CD4-positive, alpha-beta T cell treated with Interleukin-17A for 1 hour (primary cell): Measurements from ENCODE around the gene APBB1IP.
"Not testable (repeated sequence)": the region's sequence is repeated elsewhere in the genome, so short reads cannot be mapped to it uniquely, and the experiment has no call there.

ENCODE experiments used
- DNase-seq: peaks from one replicate; pipeline ENCODE4 v3.0.0-alpha.2; 2020

Gene APBB1IP

DNA sequence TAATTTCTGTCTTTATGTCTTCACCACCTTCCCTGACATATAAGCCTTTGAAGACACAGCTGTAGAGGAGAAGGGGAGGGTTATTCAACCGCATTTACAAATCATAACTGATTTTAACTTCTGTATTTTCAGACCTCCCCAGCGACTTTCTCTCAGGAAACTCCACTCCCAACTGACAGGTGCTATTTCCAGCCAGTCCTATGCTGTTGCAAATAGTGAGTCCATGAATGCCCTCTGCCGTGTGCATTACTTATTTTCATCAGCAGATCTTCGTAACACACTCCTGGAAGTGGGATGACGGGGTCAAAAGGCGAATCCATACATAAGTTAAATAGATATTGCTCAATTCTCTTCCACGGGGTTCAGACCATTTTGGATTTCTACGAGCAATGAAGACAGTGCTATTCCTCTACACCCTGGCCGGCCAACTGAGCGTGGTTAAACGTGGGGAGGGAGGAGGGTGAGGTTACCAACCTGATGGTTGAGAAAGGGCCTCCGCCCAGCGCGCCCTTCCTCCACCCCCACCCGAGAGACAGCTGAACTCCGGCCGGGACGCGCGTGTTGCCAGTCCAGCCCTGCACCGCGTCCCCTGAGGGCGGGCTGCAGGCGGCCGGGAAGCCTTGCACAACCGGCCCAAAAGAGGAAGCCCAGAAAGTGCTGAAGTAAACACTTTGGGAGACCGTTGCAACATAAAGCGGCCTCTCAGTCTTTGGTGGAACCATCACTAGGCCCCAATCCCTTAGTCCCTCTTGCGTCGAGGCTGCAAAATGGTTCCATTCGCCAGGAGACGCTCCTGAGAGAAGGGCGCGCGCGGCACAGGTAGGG lies at the start of gene APBB1IP:
APBB1IP (plus strand) TSS at position 705 of the 825 bp plus-strand sequence. CDS start 53,986 bp downstream, outside the sequence.
- peak; percentile 63 for DNase-seq

DNA sequence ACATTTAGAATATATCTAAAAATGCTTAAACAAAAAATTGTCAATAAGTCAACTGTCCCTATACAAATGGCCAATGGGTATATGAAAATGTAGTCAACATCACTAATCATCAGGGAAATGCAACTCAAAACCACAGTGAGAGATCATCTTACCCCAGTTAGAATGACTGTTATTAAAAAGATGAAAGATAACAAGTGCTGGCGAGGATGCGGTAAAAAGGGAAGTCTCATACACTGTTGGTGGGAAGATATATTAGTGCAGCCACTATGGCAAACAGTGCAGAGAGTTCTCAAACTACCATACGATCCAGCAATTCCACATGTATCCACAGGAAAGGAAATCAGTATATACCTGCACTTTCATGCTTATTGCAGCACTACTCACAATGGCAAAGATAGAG lies 48.6 kb upstream of the APBB1IP start:
- no peak for DNase-seq

DNA sequence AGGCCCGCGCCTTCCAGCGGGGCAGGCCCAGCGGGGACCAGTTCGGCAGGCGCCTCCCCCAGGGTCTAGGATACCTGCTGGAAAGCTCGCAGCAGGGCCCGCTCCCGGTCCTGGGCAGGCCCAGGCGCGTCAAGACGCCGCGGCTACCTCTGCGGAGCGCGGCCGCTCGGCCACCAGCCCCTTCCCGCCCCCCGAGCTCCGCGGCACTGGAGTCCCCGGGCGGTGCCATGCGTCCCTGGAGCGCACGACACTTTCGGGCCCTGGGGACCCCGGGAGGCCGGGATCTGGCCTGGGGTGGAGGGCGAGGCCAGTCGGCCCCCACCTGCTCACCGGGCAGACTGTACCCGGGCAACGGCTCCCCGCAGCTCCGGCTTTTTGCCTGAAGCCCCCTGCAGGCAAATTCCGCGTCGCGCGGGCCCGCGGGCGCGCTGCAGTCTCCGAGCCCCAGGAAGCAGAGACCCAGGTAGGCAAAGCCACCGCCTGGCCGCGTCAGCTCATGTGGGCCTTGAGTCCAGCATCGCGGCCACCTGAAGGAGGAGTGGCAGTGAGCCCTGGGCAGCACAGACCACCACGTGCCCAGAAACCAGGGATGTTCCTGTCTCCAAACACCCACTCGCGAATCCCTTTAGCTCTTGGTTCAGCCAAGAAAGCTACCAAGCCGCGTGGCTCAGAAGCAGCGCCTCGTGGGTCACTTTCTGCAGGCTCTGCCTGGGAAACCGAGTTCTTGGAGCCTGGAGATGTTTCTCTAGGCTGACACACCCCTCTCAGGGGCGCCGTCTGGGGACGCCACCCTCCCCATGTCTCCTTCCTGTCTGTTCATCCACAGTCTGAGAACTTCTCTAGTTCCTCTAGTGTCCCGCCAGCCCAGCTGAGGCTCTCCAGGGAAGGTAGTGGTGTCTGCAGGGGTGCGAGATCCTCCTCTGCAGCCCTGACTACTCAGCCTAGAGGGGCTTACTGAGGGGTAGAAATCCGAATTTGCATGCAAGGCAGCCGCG lies 46.1 kb upstream of the APBB1IP start:
- DNase-seq, result no peak

DNA sequence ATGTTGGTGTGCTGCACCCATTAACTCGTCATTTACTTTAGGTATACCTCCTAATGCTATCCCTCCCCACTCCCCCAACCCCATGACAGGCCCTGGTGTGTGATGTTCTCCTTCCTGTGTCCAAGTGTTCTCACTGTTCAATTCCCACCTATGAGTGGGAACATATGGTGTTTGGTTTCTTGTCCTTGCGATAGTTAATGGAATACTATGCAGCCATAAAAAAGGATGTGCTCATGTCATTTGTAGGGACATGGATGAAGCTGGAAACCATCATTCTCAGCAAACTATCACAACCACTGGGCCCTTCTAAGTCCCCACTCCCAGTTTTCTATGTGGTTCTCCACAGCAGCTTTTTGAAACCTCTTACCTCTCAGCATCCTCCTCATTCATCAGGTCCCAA lies 39.8 kb upstream of the APBB1IP start:
- DNase-seq, result not testable (repeated sequence)

GRCh38 chr10:26407406-26407969 lies 30.7 kb upstream of the APBB1IP start:
- DNase-seq, result no peak

DNA sequence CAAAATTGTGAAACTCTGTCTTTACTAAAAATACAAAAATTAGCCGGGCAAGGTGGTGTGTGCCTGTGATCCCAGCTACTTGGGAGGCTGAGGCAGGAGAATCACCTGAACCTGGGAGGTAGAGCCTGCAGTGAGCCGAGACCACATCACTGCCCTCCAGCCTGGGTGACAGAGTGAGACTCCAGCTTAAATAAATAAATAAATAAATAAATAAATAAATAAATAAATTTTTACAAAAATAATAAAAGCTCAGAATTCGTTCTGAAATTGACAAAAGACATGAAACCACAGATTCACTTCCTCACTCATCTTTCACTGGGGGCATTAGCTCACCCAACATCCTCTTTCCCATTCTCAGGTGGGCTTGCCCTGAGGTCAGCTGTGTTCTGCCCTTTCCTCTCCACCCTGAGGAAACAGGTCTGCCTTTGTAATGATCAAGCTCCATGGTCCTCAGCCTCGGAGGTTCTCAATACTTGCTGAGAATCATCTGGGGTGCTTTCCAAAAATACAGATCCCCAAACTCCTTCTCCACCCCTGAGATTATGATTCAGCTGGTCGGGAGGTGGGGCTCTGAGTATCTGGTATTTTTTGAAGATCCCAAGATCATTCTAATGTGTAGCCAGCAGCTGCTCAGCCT lies 29.2 kb upstream of the APBB1IP start:
- no peak for DNase-seq

DNA sequence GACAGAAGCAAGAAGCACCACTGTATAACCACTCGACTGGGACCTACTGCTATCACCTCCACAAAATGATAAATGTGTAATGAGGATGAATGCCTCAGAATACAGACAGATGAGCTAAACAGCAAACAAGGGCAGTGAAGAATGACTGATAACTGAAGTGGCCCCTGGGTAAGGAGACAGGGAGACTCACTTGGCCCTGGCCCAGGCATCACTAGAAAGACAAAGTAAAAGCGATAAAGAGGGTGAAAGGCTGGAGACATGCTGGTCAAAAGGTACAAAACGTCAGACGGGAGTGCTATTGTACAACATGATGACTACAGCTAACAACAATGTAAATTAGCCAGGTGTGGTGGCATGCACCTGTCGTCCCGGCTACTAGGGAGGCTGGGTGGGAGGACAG lies 27.8 kb upstream of the APBB1IP start:
- DNase-seq, result no peak

- no peak for DNase-seq
Observed at GRCh38 chr10:26412932-26413331, 25.2 kb upstream of the APBB1IP start.

- DNase-seq, result no peak
Observed at GRCh38 chr10:26413375-26413774, 24.8 kb upstream of the APBB1IP start.

- DNase-seq, result no peak
Observed at GRCh38 chr10:26417136-26417535, 21.0 kb upstream of the APBB1IP start.

DNA sequence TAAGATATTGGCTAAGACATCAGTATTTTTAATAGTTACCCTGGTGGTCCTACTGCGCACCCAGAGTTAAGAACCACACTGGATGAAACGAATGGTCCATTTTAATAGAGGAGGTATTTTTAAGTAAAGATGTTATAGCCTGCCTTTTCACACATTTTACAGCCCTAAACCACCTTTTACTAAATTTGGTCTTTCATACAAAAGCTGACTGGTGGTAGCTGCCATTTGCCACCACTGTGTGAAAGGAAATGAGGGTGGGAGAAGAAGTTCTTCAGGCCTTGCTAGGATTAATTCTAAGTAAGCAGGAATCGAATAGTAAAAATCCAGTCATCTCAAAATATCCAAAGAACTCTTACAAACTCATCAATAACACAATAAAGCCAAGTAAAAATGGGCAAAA lies 15.2 kb upstream of the APBB1IP start:
- DNase-seq, result no peak

- no peak for DNase-seq
Observed at GRCh38 chr10:26423722-26424121, 14.4 kb upstream of the APBB1IP start.

GRCh38 chr10:26430641-26431163 lies 7.4 kb upstream of the APBB1IP start:
- peak; percentile 64 for DNase-seq

GRCh38 chr10:26432938-26433337 lies 5.2 kb upstream of the APBB1IP start:
- DNase-seq, result no peak

GRCh38 chr10:26435852-26436251 lies 2.3 kb upstream of the APBB1IP start:
- DNase-seq, result no peak

DNA sequence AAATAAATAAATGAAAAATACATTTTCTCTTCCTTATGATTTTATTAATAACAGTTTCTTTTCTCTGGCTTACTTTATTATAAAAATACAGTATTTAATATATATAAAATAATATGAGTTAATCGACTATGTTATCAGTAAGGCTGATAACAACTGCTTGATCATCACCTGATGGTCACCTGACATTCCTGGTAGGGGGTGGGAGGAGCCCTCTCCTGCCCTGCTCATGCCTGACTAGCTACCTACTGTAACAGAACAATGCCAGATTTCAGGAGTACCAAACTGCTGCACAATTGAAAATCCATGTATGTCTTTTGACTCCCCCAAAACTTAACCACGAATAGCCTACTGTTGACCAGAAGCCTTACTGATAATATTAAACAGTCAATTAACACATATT lies 1.3 kb upstream of the APBB1IP start:
- DNase-seq, result peak; percentile 38

DNA sequence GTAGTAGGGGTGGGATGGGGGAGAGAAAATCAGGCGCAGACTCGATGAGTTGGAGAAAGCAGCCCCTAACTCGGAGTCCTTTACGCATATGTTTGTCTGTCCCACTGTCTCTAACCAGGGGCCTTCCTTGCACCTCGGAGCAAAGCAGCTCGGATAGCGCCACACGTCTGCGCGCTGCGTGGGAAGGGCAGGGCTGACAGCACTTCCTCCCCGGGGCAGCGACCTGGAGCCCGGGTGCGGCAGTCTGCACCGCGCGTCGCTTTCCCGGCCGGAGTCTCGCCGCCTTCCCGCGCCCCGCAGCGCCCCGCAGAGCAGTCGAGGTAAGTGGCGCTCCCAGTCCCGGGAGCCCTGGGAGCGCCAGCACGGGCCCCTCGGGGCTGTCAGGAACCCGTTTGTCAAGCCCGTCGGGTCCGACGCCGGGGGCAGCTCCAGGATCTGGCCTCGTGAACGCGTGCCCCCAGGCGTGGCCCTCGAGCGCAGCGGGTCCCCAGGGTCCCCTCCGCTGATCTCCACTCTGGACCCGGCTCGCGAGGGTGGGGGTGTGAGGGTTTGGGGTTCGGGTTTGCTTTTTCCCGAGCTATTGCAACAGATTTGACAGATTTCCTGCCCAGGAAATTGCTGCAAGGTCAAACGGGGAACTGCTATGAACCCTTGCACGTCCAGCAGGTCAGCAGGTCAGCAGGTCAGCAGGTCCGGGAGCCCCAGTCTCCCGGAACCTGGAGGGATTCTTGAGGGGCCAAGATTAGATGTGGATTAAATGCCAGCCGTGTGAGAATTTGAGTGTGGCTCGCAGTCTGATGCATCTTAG lies 597 bp downstream of the APBB1IP start:
- peak; percentile 76 for DNase-seq

GRCh38 chr10:26439406-26440087 lies 1.4 kb downstream of the APBB1IP start:
- peak; percentile 41 for DNase-seq

GRCh38 chr10:26440088-26440470 lies 1.9 kb downstream of the APBB1IP start:
- DNase-seq, result peak; percentile 22

DNA sequence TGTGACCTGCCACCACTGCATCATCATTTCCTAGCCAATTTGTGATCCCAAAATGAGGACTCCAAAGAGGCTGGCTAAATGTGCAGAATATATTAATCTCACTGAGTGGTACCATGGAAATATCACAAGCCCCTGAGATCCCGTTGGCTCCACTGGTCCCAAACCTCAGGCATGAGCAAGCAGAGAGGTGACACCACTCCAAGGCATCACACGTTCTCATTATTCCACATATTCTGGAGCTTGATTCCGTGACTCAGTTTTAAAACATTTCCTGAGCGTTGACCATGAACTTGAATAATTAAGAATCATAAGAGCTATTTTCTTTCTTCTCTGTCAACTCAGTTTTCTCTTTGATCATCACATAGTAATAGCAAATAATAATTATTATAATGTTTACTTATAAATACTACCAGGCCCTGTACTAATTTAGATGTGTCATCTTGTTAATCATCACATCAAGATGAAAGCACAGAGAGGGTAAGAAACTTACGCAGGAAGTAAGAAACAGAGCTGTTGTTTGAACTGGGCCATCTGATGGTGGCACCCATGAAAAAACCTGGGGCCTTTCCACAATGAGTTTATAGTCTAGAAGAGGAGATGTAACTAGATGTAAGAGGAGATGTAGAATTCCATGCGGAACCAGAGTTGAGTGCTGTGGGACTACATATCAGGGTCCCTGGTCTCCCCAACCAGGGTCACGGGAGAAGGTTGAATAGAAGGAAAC lies 3.5 kb downstream of the APBB1IP start:
- DNase-seq, result peak; percentile 70
